ENCODE measurements around the gene NDUFB5. TPM values are rescaled to one million over a fixed set of nuclear protein-coding genes. Genes with fewer than 3 reads are reported as not detected.
"Not testable (repeated sequence)": the region's sequence is repeated elsewhere in the genome, so short reads cannot be mapped to it uniquely, and the experiment has no call there.

Gene NDUFB5
- total RNA-seq, 2 donors from 2014 or later: 103 to 116 TPM

DNA sequence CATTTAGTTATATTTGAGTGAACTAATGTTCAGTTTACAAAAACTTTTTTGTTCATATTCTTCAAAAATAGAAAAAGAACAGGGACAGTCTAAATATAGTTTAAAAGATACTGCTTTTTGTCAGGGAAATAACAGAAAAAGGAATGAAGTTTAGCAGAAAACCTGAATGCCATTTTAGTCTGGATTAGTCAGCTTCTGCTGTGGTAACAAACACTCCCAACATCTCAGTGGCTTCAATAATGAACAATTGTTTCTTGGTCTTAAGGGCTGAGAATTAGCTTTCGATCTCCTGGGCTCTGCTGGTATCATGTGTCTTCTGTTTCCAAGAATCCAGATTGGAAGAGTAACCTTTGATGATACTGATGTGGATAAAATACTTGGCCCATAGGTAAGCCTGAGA is 35.9 kb downstream of the NDUFB5 start:
- Mint-ChIP-seq H3K4me3 (no peak overlapping the region), H3K27ac (no peak overlapping the region), H3K9me3 (peaks cover 2% of the 10 kb centered on the region), H3K27me3 (ENCODE audit: insufficient read depth) (no peaks in the 10 kb centered on the region), H3K36me3 (ENCODE audit: low read depth) (peaks cover 2% of the 10 kb centered on the region), H3K4me1 (peaks cover 5% of the 10 kb centered on the region)
- Histone ChIP-seq H3K9me3 (ENCODE audit: control insufficient read depth, low read length) (no peaks in the 10 kb centered on the region), H3K27me3 (ENCODE audit: control insufficient read depth, insufficient read depth, low read length, poor library complexity, severe bottlenecking) (no peaks in the 10 kb centered on the region), H3K4me1 (ENCODE audit: control insufficient read depth, insufficient read depth, low read length) (no peaks in the 10 kb centered on the region), H3K4me3 (ENCODE audit: low read length) (no peak overlapping the region), H3K27ac (ENCODE audit: low read depth, low read length) (no peak overlapping the region), H3K36me3 (ENCODE audit: control insufficient read depth, insufficient read depth, low read length) (no peaks in the 10 kb centered on the region), H3K9ac (ENCODE audit: extremely low read depth, low read length, poor library complexity, severe bottlenecking) (no peak overlapping the region)
- 97% methylated on average over 1 of the region's 1 CpG; no CpG with 5 or more reads in 1 of the 2 experiments for WGBS, 2 experiments (ENCODE audit: insufficient coverage in 1 of 2, insufficient read length in 1 of 2)
- TF ChIP-seq, protein P1, sequence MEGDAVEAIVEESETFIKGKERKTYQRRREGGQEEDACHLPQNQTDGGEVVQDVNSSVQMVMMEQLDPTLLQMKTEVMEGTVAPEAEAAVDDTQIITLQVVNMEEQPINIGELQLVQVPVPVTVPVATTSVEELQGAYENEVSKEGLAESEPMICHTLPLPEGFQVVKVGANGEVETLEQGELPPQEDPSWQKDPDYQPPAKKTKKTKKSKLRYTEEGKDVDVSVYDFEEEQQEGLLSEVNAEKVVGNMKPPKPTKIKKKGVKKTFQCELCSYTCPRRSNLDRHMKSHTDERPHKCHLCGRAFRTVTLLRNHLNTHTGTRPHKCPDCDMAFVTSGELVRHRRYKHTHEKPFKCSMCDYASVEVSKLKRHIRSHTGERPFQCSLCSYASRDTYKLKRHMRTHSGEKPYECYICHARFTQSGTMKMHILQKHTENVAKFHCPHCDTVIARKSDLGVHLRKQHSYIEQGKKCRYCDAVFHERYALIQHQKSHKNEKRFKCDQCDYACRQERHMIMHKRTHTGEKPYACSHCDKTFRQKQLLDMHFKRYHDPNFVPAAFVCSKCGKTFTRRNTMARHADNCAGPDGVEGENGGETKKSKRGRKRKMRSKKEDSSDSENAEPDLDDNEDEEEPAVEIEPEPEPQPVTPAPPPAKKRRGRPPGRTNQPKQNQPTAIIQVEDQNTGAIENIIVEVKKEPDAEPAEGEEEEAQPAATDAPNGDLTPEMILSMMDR (conservative IDR thresholded peaks at IDR 0.05): no peak
- no peak for DNase-seq

DNA sequence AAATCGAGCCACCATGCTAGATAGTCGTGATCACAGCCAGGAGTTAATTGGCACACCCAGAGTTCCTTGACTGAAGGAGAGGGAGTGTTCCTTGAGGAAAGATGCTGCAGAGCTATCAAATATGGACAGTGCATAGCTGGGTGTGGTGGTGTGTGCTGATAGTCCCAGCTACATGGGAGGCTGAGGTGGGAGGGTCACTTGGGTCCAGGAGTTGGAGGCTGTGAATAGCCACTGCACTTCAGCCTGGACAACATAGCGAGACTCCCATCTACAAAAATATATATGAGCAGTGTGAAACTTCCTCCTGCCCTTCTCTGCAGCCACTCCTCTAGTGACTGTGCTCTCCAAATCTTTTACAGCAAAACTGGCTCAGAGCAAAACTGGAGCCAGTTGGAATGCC is 38.3 kb downstream of the NDUFB5 start:
- Histone ChIP-seq H3K27me3 (ENCODE audit: control insufficient read depth, insufficient read depth, low read length, poor library complexity, severe bottlenecking) (no peaks in the 10 kb centered on the region), H3K36me3 (ENCODE audit: control insufficient read depth, insufficient read depth, low read length) (no peaks in the 10 kb centered on the region), H3K9ac (ENCODE audit: extremely low read depth, low read length, poor library complexity, severe bottlenecking) (no peak overlapping the region), H3K27ac (ENCODE audit: low read depth, low read length) (no peak overlapping the region), H3K4me3 (ENCODE audit: low read length) (no peak overlapping the region), H3K9me3 (ENCODE audit: control insufficient read depth, low read length) (no peaks in the 10 kb centered on the region), H3K4me1 (ENCODE audit: control insufficient read depth, insufficient read depth, low read length) (no peaks in the 10 kb centered on the region)
- Mint-ChIP-seq H3K27me3 (ENCODE audit: insufficient read depth) (no peaks in the 10 kb centered on the region), H3K27ac (no peak overlapping the region), H3K36me3 (ENCODE audit: low read depth) (peaks cover 2% of the 10 kb centered on the region), H3K4me1 (peaks cover 5% of the 10 kb centered on the region), H3K9me3 (peaks cover 2% of the 10 kb centered on the region), H3K4me3 (no peak overlapping the region)
- TF ChIP-seq, protein P1 (conservative IDR thresholded peaks at IDR 0.05): no peak
- no peak for DNase-seq
- 78 to 92% methylated on average over 3 of the region's 3 CpGs for WGBS, 2 experiments (ENCODE audit: insufficient coverage in 1 of 2, insufficient read length in 1 of 2)

DNA sequence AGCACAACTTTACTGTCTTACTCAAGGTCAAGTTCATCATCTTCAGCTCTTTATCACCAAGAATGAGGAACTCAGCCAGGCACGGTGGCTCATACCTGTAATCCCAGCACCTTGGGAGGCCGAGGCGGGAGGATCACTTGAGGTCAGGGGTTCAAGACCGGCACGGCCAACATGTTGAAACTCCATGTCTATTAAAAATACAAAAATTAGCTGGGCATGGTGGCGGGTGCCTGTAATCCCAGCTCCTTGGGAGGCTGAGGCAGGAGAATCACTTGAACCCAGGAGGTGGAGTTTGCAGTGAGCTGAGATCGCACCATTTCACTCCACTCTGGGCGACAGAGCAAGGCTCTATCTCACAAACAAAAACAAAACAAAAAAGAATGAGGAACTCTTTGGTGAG is 39.2 kb downstream of the NDUFB5 start:
- not testable (repeated sequence) for H3K27ac ChIP-seq (ENCODE audit: low read depth, low read length); H3K9me3 ChIP-seq (ENCODE audit: control insufficient read depth, low read length); H3K4me1 Mint-ChIP-seq; H3K9ac ChIP-seq (ENCODE audit: extremely low read depth, low read length, poor library complexity, severe bottlenecking); H3K4me1 ChIP-seq (ENCODE audit: control insufficient read depth, insufficient read depth, low read length); H3K36me3 ChIP-seq (ENCODE audit: control insufficient read depth, insufficient read depth, low read length); DNase-seq; H3K4me3 Mint-ChIP-seq; H3K36me3 Mint-ChIP-seq (ENCODE audit: low read depth); H3K27me3 Mint-ChIP-seq (ENCODE audit: insufficient read depth); H3K27ac Mint-ChIP-seq; H3K27me3 ChIP-seq (ENCODE audit: control insufficient read depth, insufficient read depth, low read length, poor library complexity, severe bottlenecking); H3K9me3 Mint-ChIP-seq; H3K4me3 ChIP-seq (ENCODE audit: low read length)
- 91 to 92% methylated on average over 7 of the region's 8 CpGs for WGBS, 2 experiments (ENCODE audit: insufficient coverage in 1 of 2, insufficient read length in 1 of 2)

DNA sequence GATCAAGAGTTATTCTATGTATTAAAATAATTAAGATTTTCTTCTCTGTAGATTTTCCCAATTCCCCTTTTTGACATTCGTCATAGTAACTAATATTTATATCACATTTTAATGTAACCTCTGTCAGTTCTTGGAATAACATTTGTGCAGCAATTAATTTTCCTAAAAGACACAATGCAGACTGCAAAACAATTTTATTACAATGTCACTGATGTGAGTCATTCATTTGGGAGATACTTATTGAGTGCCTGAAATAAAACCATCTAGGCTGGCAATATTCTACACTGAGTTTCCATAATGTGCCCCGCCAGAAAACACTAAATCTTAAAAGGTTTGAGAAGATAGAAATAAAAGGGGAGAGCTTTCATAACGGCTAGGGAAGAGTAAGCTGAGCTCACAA is 41.6 kb downstream of the NDUFB5 start:
- Mint-ChIP-seq H3K27ac (no peak overlapping the region), H3K9me3 (no peaks in the 10 kb centered on the region), H3K27me3 (ENCODE audit: insufficient read depth) (peaks cover 1% of the 10 kb centered on the region), H3K36me3 (ENCODE audit: low read depth) (no peaks in the 10 kb centered on the region), H3K4me1 (peaks cover 5% of the 10 kb centered on the region), H3K4me3 (no peak overlapping the region)
- Histone ChIP-seq H3K4me1 (ENCODE audit: control insufficient read depth, insufficient read depth, low read length) (no peaks in the 10 kb centered on the region), H3K36me3 (ENCODE audit: control insufficient read depth, insufficient read depth, low read length) (no peaks in the 10 kb centered on the region), H3K27ac (ENCODE audit: low read depth, low read length) (no peak overlapping the region), H3K9me3 (ENCODE audit: control insufficient read depth, low read length) (no peaks in the 10 kb centered on the region), H3K4me3 (ENCODE audit: low read length) (no peak overlapping the region), H3K9ac (ENCODE audit: extremely low read depth, low read length, poor library complexity, severe bottlenecking) (no peak overlapping the region), H3K27me3 (ENCODE audit: control insufficient read depth, insufficient read depth, low read length, poor library complexity, severe bottlenecking) (no peaks in the 10 kb centered on the region)
- no peak for DNase-seq
- TF ChIP-seq, protein P1 (conservative IDR thresholded peaks at IDR 0.05): no peak
- WGBS, 2 experiments (ENCODE audit: insufficient coverage in 1 of 2, insufficient read length in 1 of 2): 88 to 100% methylated on average over 1 to 3 of the region's 3 CpGs
